HG03135 (cell line): ENCODE data around the gene MBD5.

Experiments
- ATAC-seq: cut with Tn5 transposase; IDR thresholded peaks from one replicate; pipeline ENCODE4 v1.9.1; 2021; ENCODE audit warnings: mild to moderate bottlenecking, moderate library complexity; ENCODE audit not compliant: unreplicated experiment

Gene MBD5

DNA sequence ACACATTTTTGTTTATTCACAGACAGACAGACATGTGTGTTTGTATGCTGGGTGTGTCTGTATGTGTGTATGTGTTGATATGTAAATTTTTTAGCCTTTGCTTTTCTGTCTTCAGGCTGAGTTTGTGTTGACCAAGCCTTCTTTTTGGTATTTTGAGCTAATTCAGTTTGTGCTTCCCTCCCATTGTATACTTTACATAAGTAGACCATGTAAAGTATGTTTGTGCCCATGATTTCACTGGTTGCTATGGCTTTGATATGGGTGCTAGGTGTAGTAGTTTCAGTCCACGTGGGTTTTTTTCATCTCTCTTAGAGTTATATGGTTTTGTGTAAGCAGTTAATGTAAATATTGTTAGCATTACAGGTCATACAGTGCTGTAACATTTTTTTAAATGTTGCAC, 494.2 kb downstream of the MBD5 start:
- no peak for ATAC-seq

DNA sequence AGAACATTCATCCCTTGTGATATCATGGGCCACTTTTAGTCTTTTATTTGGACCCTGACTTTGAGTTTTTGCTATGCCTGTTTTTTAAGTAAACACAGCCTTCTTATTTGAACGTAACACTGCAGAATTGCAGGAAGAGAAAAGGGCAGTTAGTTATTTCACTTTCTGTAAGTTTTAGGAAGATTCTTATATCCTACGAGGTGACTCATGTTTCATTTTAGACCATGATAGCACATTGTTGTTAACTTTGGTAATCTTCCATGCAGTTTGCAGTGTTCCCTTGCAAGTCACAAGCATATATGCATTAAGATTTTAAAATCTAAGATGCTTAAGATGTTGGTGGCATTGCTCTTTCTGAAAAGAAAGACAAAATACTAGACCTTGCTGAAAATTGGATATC, 495.1 kb downstream of the MBD5 start:
- no peak for ATAC-seq

DNA sequence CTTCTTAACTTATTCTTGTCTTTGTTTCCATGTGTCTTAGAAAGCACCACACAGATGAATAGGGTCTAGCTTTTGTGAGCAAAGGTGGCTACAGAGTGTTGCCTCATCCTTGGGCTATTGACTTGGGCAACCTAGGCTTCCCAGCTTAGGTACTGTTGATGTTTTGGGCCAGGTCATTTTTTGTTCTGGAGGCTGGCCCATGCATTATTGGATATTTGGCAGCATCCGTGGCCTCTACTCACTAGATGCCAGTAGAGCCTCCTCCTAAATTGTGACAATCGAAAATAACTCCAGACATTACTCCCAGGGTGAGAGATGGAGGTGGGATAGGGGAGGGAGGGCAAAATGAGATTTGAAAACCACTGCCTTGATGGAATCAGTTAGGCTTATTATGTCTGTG, 496.4 kb downstream of the MBD5 start:
- no peak for ATAC-seq

DNA sequence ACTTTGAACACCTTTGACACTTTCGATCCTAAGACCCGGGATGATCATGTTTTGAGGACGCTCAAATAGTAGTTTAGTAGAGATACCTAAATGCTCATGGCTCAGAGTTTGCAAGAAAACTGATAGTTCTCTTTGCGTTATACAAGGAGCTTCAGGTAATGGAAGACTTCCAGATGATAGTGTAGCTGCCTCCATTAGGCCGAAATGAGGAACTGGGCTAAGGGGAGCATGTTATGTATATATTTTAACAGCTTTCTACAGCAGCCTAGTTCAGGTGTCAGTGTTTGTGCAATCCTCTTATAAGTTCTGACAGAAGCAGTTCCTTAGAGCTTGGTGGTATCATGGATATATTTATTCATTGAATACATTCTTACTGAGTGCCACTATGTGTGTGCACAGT, 496.9 kb downstream of the MBD5 start:
- no peak for ATAC-seq

DNA sequence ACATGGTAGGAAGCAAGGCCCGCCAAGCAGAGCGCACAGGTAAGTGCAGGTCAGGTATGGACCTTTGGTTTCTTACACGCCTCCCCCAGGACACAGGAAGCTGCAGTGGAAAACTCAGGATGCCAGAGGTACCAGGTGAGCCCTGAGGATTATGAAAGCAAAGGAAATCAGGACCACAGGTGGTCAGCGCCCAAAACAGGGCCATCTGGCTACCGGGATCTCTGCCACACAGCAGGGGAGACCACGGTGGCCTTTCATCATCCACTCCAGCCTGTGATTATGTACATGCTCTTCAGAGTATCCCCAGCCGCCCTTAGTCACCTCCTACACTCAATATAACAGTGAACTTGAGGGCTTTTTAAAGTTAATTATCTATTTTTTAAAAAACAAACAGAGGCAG, 498.1 kb downstream of the MBD5 start:
- no peak for ATAC-seq

DNA sequence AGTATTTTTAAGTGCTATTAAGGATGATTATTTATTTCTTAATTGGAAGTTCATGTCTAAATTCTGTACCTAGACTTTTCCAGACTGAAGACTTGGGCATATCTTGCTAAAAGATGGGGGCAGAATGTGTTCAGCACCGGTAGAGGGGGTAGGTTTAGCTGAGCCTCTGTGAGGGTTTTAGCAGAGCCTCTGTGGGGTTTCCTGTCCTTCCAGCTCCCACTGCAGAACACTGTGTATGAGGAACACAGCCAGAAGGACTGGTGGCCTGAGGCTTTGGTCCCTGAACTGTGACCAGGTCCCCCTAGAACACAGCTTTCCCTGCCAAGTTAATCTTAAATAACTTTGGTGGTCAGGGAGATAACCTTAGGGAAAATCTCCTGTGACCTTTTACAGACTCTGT, 500.3 kb downstream of the MBD5 start:
- ATAC-seq: no peak

DNA sequence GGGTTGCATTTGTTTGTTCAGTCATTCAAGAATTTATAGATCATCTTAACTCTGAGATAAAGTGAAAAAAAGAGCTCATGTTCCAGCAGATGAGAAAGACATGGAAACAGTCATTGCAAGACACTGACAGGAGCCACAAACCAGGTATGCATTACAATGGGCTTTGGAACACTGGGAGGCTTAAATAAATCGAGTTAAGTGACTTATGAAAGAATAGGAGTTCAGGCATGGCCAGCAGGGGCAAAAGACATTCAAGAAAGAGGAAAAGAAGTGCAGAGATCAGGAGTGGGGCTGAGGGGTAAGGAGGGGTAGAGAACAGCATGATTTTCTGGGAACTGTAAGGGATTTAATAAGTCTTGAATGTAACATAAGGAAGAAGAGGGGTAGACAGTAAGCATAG, 502.4 kb downstream of the MBD5 start:
- ATAC-seq: no peak

DNA sequence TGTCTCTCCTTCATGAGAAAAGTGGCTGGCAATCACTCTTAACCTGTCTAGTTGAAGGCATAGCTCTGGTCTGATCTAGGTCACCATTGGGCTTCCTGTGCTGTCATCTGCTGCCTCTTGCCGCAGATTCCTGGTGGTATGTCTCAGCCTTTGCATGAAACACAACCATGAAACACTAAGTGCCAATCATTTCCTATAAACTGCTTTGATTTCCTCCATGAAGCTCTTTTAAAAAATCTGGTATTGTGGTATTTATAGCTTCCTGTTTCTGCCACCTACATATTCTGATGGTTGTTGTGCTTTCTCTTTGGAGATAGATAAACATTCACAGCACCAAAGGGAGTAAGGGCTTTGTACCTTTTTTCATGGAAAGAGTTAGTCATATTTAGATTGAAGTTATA, 503.6 kb downstream of the MBD5 start:
- no peak for ATAC-seq

DNA sequence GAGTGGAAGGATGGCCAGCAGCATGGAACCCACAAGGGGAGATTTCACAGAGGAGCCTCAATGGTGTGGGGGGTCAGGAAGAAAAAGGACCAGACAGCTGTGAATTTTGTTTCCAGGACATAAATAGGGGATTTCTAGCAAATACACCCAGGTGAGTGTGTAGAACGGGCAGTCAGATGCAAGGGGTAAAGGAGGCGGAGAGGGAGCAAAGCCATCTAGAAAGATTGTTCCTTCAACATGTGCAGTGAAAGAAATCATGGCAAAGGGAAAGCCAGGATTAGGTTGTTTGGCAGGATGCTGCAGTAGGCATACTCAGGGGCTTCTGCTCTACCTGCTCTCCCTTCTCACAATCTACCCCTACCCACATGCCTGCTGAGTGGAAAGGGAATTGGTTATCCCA, 504.2 kb downstream of the MBD5 start:
- ATAC-seq: no peak

DNA sequence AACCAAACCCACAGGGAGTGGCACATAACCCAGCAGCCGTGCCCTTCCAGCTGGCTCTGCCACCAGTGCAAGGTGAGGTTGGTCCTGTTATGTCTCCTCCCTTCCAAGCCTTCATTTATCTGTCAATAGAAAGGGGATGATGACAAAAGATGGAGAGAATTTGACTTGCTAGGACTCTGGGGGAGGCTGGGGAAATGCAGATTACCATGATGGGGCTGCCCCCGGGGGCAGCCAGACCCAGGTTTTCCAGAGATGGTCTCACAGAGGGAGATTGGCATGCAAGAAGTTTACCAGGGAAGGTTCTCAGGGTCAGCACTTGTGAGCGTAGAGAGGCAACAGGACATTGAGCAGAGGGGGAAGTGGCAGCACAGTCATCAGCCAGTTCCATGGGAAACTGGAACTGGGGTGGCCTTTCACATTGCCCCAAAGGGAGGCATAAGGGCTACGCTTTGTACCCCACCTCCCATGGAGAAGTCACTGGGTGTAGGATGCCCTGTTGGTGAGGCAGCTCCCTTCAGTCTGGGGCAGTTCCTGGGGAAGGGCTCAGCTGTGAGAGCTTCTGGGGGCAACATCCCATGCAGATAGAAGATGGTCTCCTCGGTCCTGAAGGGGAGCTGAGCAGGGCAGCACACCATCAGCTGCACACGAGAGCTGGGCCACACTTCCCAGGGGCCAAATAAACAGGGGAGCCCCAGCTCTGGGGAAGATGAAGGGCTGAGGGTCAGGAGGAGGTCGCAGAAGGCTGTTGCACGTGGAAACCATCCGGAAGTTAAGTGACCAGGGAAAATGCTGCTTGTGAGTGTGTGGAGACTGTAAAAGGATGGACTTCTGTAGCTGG, 505.8 kb downstream of the MBD5 start:
- ATAC-seq: no peak

DNA sequence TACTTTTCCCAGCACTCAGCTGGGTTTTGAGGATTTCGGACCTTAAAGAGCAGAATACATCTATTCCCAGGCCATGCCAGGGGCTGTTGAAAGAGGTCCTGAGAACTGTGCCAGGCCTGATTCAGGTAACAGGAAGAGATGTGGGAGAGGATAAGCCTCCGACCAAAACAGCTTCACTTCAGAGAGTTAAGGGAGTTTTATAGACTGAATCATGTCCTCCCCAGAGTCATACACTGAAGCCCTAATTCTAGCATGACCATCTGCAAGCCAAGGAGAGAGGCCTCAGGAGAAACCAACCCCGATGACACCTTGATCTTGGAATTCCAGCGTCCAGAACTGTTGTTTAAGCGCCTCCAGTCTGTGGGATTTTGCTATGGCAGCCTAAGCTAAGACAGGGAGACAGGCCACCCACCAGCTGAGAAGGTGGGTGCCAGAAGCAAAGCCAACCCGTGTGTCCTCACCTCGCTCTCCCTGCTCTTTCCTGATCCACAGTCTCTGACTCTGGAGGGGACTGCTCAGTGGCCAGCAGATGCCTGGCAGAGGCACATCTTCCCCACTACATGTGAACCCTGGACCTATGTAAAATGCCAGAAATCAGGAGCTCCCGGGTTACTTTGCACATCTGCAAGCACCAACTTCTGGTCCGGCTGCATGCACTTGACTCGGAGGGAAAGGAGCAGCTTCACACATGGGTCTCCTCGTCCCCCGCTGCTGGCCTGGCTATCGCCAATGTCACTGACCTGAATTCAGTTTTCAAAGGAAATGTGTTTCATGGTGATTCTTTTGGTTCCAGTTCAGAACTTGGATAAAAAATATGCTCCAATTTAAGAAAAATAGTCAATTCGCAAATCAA, 506.8 kb downstream of the MBD5 start:
- no peak for ATAC-seq

DNA sequence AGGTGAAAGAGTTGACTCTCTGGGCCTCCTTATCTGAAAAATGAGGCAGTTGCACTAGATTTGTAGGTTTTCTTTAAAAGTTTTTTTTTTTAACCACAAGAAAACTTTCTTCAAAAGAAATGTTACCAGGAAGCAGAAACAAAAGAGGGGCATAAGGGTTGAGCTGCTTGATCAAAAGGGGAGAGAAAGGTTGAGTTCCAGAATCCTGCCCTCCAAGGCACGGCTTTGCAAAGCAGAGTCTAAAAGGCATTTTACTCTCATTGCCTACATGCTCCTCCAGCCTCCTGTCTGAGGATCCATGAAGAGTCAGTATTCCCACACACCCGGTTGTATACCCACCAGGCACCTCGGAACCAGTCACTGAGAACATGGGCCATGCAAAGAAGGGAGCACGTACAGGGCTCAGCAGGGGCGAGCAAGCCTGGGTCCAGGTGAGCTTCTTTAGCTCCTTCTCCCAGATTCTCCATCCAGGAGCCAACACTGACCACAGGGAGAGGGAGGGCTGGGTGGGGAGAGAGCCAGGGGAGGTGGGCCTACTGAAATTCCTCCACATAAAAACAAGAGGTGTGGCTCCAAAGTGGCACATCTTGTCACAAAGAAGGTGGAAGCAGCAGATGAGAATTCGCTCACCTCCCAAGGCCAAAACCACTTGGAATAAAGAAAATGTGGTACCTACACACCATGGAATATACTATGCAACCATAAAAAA, 507.6 kb downstream of the MBD5 start:
- no peak for ATAC-seq

DNA sequence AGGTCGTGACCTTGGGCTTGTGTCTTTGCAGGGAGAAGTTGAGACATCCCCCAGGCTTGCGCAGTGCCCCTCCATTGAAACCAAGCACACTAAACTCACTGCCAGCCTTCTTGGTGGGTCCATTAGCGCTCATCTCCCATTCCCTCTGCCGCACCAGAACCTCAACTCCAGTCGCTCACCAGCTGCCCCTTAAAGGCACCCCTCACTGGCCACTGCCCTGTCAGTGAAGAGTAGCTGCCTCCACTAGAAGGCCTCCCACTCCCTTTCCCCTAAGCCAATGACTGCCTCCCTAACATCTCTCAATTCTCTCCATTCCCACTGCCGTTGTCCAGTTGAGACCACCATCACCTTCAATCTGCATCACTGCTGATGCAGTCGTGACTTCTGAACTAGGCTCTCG, 508.9 kb downstream of the MBD5 start:
- ATAC-seq: no peak

DNA sequence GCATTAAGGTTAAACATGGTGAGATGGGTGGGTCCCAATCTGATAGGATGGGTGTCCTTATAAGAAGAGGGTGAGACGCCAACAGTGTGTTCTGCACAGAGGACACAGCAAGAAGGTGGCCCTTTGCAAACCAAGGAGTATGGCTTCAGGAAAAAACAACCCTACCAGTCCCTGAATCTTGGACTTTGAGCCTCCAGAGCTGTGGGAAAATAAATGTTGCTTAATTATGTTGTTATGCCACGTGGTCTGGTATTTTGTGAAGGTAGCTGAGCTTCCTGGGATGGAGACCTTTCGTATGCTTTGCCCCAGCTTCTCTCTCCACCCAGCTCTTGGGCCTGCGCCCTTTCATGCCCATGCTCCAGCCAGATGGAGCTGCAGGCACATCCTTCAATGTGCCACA, 509.5 kb downstream of the MBD5 start:
- no peak for ATAC-seq

DNA sequence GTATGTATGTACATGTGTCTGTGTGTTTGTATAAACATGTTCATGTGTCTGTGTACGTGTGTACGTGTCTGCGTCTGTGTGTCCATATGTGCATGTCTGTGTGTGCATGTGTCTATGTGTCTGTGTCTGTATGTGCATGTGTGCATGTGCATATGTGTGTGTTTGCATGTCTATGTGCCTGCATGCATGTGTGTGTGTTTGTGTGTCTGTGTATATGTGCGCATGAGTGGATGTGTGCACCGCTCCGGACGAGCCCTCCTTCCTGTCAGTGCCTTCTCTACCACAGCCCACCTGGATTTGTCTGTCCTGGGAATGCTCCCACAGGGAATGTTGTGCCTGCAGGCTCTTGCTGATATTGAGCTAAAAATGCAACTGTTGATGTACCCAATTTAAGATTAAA, 510.3 kb downstream of the MBD5 start:
- no peak for ATAC-seq

DNA sequence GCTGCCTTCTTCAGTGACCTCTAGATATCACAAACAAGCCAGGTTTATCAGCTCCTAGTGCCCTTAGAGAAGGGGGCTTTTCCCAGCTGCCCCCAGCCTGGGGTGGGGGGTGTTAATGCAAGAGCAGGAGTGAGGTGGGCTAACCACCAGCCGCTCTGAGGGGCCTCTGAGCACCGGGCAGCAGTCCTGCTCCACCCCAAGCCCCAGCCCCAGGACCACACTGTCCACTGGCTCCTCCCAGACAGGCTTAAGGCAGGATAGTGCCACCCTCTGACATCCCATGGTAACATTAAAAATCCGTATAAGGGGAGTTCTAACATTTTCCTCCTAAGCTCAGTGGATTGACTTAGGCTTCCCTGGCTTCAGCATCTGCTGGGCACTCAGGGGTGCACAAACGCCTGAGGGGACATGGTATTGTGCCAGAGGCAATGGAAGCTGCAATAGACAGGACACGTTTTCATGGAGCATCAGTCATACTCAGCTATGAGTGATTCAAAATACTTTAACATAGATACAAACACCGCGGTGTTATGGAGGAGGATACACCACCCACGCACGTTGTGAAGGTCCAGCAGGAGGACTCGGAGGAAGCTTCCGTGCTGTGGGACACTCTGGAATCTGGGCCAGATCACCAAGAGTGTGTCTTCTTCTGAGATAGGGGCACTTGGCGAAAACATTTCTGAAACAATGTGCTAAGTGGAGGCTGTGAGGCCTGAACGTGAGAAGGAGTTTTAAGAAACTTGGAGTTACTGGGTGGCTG, 511.0 kb downstream of the MBD5 start:
- ATAC-seq: no peak

DNA sequence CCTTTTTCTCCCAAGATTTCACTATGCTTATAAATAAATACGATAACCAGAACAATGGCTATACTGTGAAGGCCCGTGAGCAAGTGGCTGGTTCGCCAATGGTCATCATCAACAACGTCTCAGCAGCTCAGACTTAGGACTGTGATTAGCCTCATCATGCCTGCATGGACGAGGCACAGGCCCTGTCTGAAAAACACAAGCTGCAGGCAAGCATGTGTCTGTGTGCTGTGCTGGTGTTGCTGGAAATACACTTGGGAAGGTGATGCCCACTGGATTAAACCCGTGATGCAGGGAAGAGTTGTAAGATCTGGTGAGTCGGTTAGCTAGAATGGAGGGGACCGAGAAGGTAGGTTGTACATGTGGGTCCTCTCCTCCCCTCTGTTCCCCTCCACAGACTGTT, 512.1 kb downstream of the MBD5 start:
- no peak for ATAC-seq

DNA sequence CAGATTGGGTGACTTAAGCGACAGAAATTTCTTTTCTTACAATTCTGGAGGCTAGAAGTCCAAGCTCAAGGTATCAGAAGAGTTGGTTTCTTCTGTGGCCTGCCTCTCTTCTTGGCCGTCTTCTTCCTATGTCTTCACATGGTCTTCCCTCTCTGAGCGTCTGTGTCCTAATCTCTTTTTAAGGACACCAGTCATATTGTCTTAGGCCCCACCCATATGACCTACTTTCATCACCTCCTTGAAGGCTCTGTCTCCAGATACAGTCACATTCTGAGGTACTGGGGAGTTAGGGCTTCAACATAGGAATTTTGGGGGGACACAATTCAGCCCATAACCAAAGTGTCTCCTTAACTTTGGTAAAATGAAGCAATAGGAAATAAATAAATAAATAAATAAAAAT, 512.8 kb downstream of the MBD5 start:
- ATAC-seq: no peak

DNA sequence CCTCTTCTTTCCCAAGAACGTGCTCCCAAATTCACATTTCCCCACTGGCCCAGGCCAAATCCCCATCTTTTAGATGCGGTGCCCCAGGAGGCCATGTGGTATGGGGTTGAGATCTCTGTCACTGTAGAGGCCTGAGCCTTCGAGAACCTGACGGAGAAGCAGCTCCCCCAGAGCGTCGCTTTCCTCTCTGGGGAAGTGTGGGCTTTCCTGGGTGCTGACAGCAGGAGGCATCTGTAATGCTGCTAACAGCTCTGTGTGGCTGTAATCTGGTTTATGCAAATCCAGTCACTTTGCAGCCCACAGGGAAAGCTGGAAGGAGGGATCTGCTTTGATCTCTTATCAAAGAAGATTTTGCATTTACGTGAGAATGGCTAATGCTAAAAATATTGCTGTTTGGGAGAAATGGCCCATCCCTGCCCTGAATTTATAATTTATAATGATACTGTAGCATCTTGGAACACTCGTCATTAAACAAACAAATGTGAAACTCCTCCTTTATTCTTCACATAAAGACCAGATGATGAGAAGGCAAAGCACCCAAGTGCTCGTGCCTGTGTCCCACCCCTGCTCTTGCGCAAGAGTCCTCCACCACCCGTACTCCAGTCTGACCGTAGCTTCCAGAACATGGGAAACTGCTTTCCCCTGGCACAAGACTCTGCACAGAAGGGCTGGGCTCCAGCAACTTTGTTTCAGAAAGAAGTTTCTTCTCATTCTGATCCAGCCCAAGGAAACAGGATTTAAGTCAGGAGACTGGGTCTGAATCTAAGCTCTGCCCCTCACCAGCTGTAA, 513.7 kb downstream of the MBD5 start:
- no peak for ATAC-seq

DNA sequence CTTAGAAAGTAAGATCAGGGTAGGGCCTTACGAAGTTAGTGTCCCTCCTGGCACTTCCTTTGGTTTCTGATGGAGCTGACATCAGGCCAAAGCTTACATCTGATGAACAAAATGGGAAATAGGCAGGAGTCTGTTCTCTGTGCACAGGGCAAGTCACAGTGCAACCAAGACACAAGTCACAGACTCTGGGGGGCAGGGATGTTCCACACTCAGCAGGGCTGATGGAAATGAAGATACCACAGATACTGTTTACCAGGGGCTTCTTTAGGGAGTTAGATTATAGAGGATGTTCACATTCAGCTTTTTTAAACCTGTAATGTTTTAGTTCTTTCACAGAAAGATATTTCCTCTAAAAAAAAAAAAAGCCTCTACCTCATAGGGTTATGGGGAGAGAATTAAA, 517.5 kb downstream of the MBD5 start:
- no peak for ATAC-seq
